HepG2 (cell line): ENCODE data around the gene EXOC3L4. TPM values are rescaled to one million over a fixed set of nuclear protein-coding genes. Genes with fewer than 3 reads are reported as not detected.

ENCODE experiments used
- ATAC-seq: fragments of 200-7000 bp; cut with Tn5 transposase; 3 replicates; pipeline ENCODE4 v1.9.1; 2020; ENCODE audit warnings: mild to moderate bottlenecking, moderate library complexity
- BruUV-seq: library from RNA; stranded (reverse); fragments of 400-500 nt; replicated peaks from 2 replicates; lab custom pipeline; 2021; lab: Mats Ljungman, UMichigan
- CTCF ChIA-PET: fragments of 300-600 bp; formaldehyde crosslinking; extraction: SDS; loops from one replicate; lab custom pipeline; 2021; ENCODE audit warnings: low total read pairs, inconsistent platforms, low intra/inter-chr PET ratio; lab: Yijun Ruan, JAX
- POLR2A ChIA-PET: fragments of 350-600 bp; sonication (Branson Sonifier 250); formaldehyde crosslinking; loops from one replicate; lab custom pipeline; 2020; ENCODE audit warnings: antibody characterized with exemption, inconsistent platforms; lab: Yijun Ruan, JAX
- DNase-seq: peaks from one replicate; pipeline ENCODE4 v3.0.0-alpha.2; 2015; ENCODE audit warnings: low spot score
- FAIRE-seq: peaks from 3 replicates; lab custom pipeline; 2011; peaks lifted over from hg19 to GRCh38; lab: Jason Lieb, UNC
- H2AFZ ChIP-seq: one replicate; pipeline ENCODE4 v1.6.1; 2011; ENCODE audit warnings: low read length, inconsistent platforms
- H3K27ac ChIP-seq: fragments of 300-600 bp; 3 replicates; pipeline ENCODE4 v1.8.0; 2011; ENCODE audit warnings: mixed run types, mild to moderate bottlenecking, mixed read lengths, low read length, inconsistent platforms; ENCODE audit not compliant: insufficient read depth; ENCODE audit errors: extremely low read length
- H3K27me3 ChIP-seq, 2 experiments: fragments of 200-600 bp in 1 of 2; 2 replicates in 1 of 2; 3 replicates in 1 of 2; pipeline versions ENCODE4 v1.6.0 to v1.8.0; 2011; ENCODE audit warnings: low read length in 2 of 2, mild to moderate bottlenecking in 2 of 2, moderate library complexity in 2 of 2, inconsistent platforms in 1 of 2; ENCODE audit not compliant: insufficient read depth in 2 of 2, control insufficient read depth in 1 of 2
- H3K36me3 ChIP-seq, 2 experiments: fragments of 200-600 bp in 1 of 2; replicated peaks in 1 of 2; 2 replicates in 1 of 2; 3 replicates in 1 of 2; pipeline versions ENCODE4 v1.5.1 to v1.8.0; 2011; ENCODE audit warnings: low read length in 2 of 2, inconsistent platforms in 1 of 2; ENCODE audit not compliant: insufficient read depth in 2 of 2, control insufficient read depth in 1 of 2
- H3K4me1 ChIP-seq: 2 replicates; pipeline ENCODE4 v1.5.1; 2012; ENCODE audit warnings: low read length, inconsistent platforms; ENCODE audit not compliant: insufficient read depth
- H3K4me2 ChIP-seq: 2 replicates; pipeline ENCODE4 v1.6.0; 2011; ENCODE audit warnings: low read depth, low read length, inconsistent platforms
- H3K4me3 ChIP-seq, 3 experiments: fragments of 200-600 bp in 1 of 3; sonication (generic), shearing (Covaris generic) in 1 of 3; replicated peaks in 1 of 3; 2 replicates each; pipeline ENCODE4 v1.5.1; 2011 to 2016; ENCODE audit warnings: low read length in 3 of 3, inconsistent platforms in 2 of 3, low read depth in 2 of 3, mild to moderate bottlenecking in 2 of 3, control low read depth in 1 of 3, mixed read lengths in 1 of 3; ENCODE audit not compliant: insufficient read depth in 1 of 3
- H3K79me2 ChIP-seq: one replicate; pipeline ENCODE4 v1.6.1; 2011; ENCODE audit warnings: low read length, inconsistent platforms; ENCODE audit not compliant: insufficient read depth
- H3K9ac ChIP-seq: 2 replicates; pipeline ENCODE4 v1.6.0; 2011; ENCODE audit warnings: mild to moderate bottlenecking, low read depth, low read length, inconsistent platforms; ENCODE audit not compliant: insufficient read depth
- H3K9me3 ChIP-seq: 2 replicates; pipeline ENCODE4 v1.5.1; 2012; ENCODE audit warnings: mild to moderate bottlenecking, low read length
- H4K20me1 ChIP-seq: 2 replicates; pipeline ENCODE4 v1.6.0; 2011; ENCODE audit warnings: inconsistent platforms, mild to moderate bottlenecking, low read length, moderate library complexity; ENCODE audit not compliant: insufficient read depth
- CENPT ChIP-seq: sonication (generic); formaldehyde crosslinking; IDR thresholded peaks from 2 replicates; pipeline ENCODE4 v1.8.0; 2022; ENCODE audit warnings: low read depth, mild to moderate bottlenecking, moderate library complexity, missing genetic modification reagents
- KDM2A ChIP-seq: sonication (generic); formaldehyde crosslinking; IDR thresholded peaks from 2 replicates; pipeline ENCODE4 v1.4.0; 2020; ENCODE audit warnings: low read depth, missing genetic modification reagents, borderline replicate concordance
- MED8 ChIP-seq: sonication (generic); formaldehyde crosslinking; IDR thresholded peaks from 2 replicates; pipeline ENCODE4 v1.8.1; 2023; ENCODE audit warnings: mild to moderate bottlenecking, missing genetic modification reagents; ENCODE audit not compliant: insufficient replicate concordance
- POGK ChIP-seq: sonication (generic); formaldehyde crosslinking; conservative IDR thresholded peaks from 2 replicates; pipeline ENCODE4 v1.8.0; 2022; ENCODE audit warnings: mild to moderate bottlenecking, moderate library complexity, missing genetic modification reagents
- ZNF121 ChIP-seq: sonication (generic); formaldehyde crosslinking; IDR thresholded peaks from 2 replicates; pipeline ENCODE4 v1.5.0; 2020; ENCODE audit warnings: mild to moderate bottlenecking, missing genetic modification reagents
- WGBS: methylation state at CpG from one replicate; pipeline ENCODE4 v1.1.6; 2017; ENCODE audit warnings: low lambda C conversion rate; 5-methylcytosine and 5-hydroxymethylcytosine counted together
- in situ Hi-C: cut with HindIII; loops from 2 replicates; pipeline ENCODE4 v1.10.0; 2017; ENCODE audit warnings: low pct_unique_long_range_greater_than_20kb; ENCODE audit not compliant: extremely low pct_ligation_motif_present
- intact Hi-C: fragments of 100-400 bp; cut with micrococcal nuclease; formaldehyde crosslinking; loops from one replicate; pipeline ENCODE4 v1.10.0; 2022; ENCODE audit not compliant: unreplicated experiment
- polyA plus RNA-seq, 8 experiments: library from polyadenylated mRNA; depleted of rRNA in 3 of 8; stranded (reverse) in 7 of 8; unstranded in 1 of 8; fragments of >200 nt; fragmentation: Illumina TruSeq in 4 of 8; extraction: Trizol in 4 of 8; gene quantifications; 2 replicates each; pipeline versions ENCODE4 v1.2.1 to v1.2.3, GENCODE V29; 2011 to 2016; ENCODE audit warnings: low read depth in 4 of 8, missing spikeins in 1 of 8, mixed read lengths in 1 of 8; ENCODE audit not compliant: insufficient read depth in 1 of 8
- total RNA-seq, 5 experiments: library from RNA; depleted of rRNA; stranded (reverse); fragments of >200 nt; fragmentation: Illumina TruSeq; extraction: Trizol; gene quantifications; 2 replicates each; pipeline ENCODE4 v1.2.3, GENCODE V29; 2016; ENCODE audit warnings: low read depth in 1 of 5
- TF ChIP-seq, protein P1 (sequence below): sonication (generic); formaldehyde crosslinking; IDR thresholded peaks from 2 replicates; pipeline ENCODE4 v1.8.1; 2023; ENCODE audit warnings: mild to moderate bottlenecking, missing genetic modification reagents
- TF ChIP-seq, protein P2 (sequence below): IDR thresholded peaks from 2 replicates; pipeline ENCODE4 v1.6.1; 2016
- TF ChIP-seq, protein P3 (sequence below): sonication (generic); formaldehyde crosslinking; IDR thresholded peaks from 2 replicates; pipeline ENCODE4 v1.4.0; 2020; ENCODE audit warnings: missing genetic modification reagents, low read depth, mild to moderate bottlenecking, borderline replicate concordance

Gene EXOC3L4
- total and polyA plus RNA-seq, 2 of the 13 experiments (the other 11 are each of a cell fraction or from before 2014, with no cell fraction given) = 11.8 to 27.0 TPM

GRCh38 chr14:103133210-103134140 is 39.0 kb downstream of the EXOC3L4 start:
- Histone ChIP-seq H3K27ac (no peak overlapping the region), H4K20me1 (no peaks in the 10 kb centered on the region; the same call in 1 of the 2 replicates), H3K27me3 (peaks cover 7 to 31% of the 10 kb centered on the region in 2 experiments; a peak in 3 of 5 replicates), H3K9ac (no peak overlapping the region), H3K36me3 (no peaks in the 10 kb centered on the region), H3K9me3 (no peaks in the 10 kb centered on the region), H3K4me1 (peaks cover 33% of the 10 kb centered on the region), H3K79me2 (no peaks in the 10 kb centered on the region), H3K4me3 (no peak overlapping the region), H2AFZ (no peak overlapping the region), H3K4me2 (no peak overlapping the region)
- ChIA-PET CTCF (no interaction called here), POLR2A (interaction anchor here (0.6 kb wide), 1 partner anchor 213 kb away, joined by 6 read pairs; no protein-coding TSS in a partner anchor)
- no peak for FAIRE-seq
- ATAC-seq = no peak
- intact Hi-C loops = no loop called here
- WGBS = 78% methylated on average over 12 of the region's 25 CpGs
- TF ChIP-seq, protein P1, sequence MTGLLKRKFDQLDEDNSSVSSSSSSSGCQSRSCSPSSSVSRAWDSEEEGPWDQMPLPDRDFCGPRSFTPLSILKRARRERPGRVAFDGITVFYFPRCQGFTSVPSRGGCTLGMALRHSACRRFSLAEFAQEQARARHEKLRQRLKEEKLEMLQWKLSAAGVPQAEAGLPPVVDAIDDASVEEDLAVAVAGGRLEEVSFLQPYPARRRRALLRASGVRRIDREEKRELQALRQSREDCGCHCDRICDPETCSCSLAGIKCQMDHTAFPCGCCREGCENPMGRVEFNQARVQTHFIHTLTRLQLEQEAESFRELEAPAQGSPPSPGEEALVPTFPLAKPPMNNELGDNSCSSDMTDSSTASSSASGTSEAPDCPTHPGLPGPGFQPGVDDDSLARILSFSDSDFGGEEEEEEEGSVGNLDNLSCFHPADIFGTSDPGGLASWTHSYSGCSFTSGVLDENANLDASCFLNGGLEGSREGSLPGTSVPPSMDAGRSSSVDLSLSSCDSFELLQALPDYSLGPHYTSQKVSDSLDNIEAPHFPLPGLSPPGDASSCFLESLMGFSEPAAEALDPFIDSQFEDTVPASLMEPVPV (CRISPR knock-in tag) = no peak
- TF ChIP-seq KDM2A (CRISPR knock-in tag) = no peak
- BruUV-seq = no TSS peak
- in situ Hi-C loops = no loop called here
- no peak for DNase-seq

DNA sequence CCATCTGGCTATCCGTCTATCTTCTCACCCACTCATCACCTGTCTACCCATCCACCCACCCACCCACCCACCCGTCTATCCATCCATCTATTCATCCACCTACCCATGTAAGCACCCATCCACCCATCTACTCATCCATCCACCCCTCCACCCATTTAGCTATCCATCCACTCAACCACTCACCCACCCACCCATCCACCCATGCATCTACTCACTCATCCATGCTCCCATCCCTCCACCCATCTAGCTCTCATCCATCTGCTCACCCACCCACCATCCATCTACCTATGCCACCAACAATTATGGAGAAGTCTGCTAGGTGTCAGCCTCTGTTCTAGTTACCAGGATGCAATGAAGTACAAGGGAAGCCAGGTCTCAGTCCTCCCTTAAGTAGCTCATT is 39.9 kb downstream of the EXOC3L4 start:
- Histone ChIP-seq H2AFZ (no peak overlapping the region), H3K4me1 (peaks cover 40% of the 10 kb centered on the region), H3K9me3 (no peaks in the 10 kb centered on the region), H3K27ac (no peak overlapping the region), H3K36me3 (no peaks in the 10 kb centered on the region), H3K4me3 (no peak overlapping the region), H3K4me2 (no peak overlapping the region), H3K79me2 (no peaks in the 10 kb centered on the region), H4K20me1 (no peaks in the 10 kb centered on the region; the same call in 1 of the 2 replicates), H3K9ac (no peak overlapping the region), H3K27me3 (peaks cover 2 to 25% of the 10 kb centered on the region in 2 experiments; a peak in 3 of 5 replicates)
- POLR2A ChIA-PET = no interaction called here
- no peak for ATAC-seq
- in situ Hi-C loops = no loop called here
- intact Hi-C loops = no loop called here
- no peak for FAIRE-seq
- TF ChIP-seq, protein P2, sequence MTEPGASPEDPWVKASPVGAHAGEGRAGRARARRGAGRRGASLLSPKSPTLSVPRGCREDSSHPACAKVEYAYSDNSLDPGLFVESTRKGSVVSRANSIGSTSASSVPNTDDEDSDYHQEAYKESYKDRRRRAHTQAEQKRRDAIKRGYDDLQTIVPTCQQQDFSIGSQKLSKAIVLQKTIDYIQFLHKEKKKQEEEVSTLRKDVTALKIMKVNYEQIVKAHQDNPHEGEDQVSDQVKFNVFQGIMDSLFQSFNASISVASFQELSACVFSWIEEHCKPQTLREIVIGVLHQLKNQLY = no peak
- TF ChIP-seq MED8 (CRISPR knock-in tag) (no peak), CENPT (CRISPR knock-in tag) (no peak), POGK (no peak), ZNF121 (CRISPR knock-in tag) (no peak)
- TF ChIP-seq, protein P3, sequence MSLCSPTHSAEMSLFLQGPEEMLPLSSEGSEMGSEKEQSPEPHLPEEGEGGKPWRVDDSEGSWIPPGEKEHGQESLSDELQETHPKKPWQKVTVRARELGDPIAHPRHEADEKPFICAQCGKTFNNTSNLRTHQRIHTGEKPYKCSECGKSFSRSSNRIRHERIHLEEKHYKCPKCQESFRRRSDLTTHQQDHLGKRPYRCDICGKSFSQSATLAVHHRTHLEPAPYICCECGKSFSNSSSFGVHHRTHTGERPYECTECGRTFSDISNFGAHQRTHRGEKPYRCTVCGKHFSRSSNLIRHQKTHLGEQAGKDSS (CRISPR knock-in tag) = no peak
- CTCF ChIA-PET = no interaction called here
- DNase-seq = no peak
- 19% methylated on average over 2 of the region's 2 CpGs for WGBS
- no TSS peak for BruUV-seq
